GM12864 (cell line): ENCODE results near the gene FRMD4B.
"Not testable (repeated sequence)": the region's sequence is repeated elsewhere in the genome, so short reads cannot be mapped to it uniquely, and the experiment has no call there.

Experiments used
- DNase-seq: peaks from one replicate; pipeline ENCODE4 v3.0.0-alpha.2; 2011; ENCODE audit warnings: low read depth
- H3K4me3 ChIP-seq: 2 replicates; pipeline ENCODE4 v1.5.1; 2011; ENCODE audit warnings: mild to moderate bottlenecking, low read depth, low read length, control low read depth
- CTCF ChIP-seq: IDR thresholded peaks from 2 replicates; pipeline ENCODE4 v1.5.1; 2011; ENCODE audit warnings: low read depth, mild to moderate bottlenecking, moderate library complexity, low read length, control low read depth, inconsistent platforms; ENCODE audit errors: missing control alignments

The FRMD4B gene

GRCh38 chr3:69325151-69325550 is 60.7 kb downstream of the FRMD4B start:
- no peak for DNase-seq
- H3K4me3 ChIP-seq = no peak overlapping the region
- TF ChIP-seq CTCF = no peak

DNA sequence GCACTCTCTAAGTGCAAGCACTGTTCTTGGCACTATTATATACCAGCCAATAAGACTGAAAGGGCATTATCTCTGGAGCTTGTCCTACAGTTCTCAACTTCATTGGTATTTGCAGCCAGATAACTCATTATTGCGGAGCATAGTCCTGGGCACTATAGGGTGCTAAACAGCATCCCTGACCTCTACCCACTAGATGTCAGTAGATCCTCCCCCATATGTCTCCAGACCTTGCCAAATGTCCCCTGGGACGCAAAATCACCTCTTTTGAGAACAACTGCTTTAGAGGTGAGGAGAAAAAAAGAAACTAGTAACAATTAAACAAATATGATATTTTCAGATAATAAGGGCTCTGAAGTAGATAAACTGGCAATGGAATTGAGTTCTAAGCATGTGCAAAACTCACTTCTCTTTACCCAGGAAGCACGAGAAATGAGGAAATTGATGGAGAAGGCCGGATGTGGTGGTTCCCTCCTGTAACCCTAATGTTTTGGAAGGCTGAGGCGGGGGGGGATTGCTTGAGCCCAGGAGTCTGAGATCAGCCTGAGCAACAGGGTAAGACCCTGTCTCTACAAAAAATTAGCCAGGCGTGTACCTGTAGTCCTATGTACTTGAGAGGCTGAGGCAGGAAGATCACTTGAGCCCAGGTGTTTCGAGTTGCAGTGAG is 61.4 kb downstream of the FRMD4B start:
- no peak overlapping the region for H3K4me3 ChIP-seq
- peak; percentile 58 for TF ChIP-seq CTCF
- no peak for DNase-seq

DNA sequence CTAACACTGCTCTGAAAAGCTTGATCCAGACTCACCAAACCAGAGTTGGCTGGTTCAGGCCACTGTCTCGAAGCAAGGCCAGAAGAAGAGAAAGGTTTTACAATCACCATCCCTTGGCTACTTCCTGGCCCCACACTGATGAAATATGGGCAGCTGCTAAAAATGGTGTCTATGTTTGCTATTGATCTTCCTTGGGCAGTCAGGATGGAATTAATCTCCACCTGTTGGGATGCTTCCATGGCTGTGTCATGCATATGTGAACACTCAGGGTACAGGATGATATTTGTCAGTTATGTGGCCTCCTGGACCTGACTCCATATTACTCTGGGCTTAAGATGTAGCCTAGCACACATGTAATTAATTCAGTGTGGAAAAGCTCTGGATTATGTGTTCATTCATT is 61.9 kb downstream of the FRMD4B start:
- no peak for DNase-seq
- no peak overlapping the region for H3K4me3 ChIP-seq
- TF ChIP-seq CTCF = no peak

- not testable (repeated sequence) for DNase-seq, H3K4me3 ChIP-seq
These were observed 63.4 kb downstream of the FRMD4B start for GRCh38 chr3:69322512-69322911.

GRCh38 chr3:69322158-69322509 is 63.8 kb downstream of the FRMD4B start:
- TF ChIP-seq CTCF = no peak
- no peak for DNase-seq
- no peak overlapping the region for H3K4me3 ChIP-seq

- DNase-seq = no peak
- H3K4me3 ChIP-seq = no peak overlapping the region
- no peak for TF ChIP-seq CTCF
These were observed 64.4 kb downstream of the FRMD4B start for GRCh38 chr3:69321301-69322157.

- TF ChIP-seq CTCF = no peak
- H3K4me3 ChIP-seq = no peak overlapping the region
- DNase-seq = peak; percentile 41
These were observed 65.0 kb downstream of the FRMD4B start for GRCh38 chr3:69320871-69321271.
